HG02623 (cell line): Measurements from ENCODE around the gene RGCC.
A peak's percentile ranks its signal among the peaks of the same experiment; 100 is the strongest.
"Not testable (repeated sequence)": the region's sequence is repeated elsewhere in the genome, so short reads cannot be mapped to it uniquely, and the experiment has no call there.

Experiments used
- ATAC-seq: cut with Tn5 transposase; IDR thresholded peaks from one replicate; pipeline ENCODE4 v1.9.1; 2021; ENCODE audit warnings: moderate library complexity; ENCODE audit not compliant: unreplicated experiment

RGCC gene

DNA sequence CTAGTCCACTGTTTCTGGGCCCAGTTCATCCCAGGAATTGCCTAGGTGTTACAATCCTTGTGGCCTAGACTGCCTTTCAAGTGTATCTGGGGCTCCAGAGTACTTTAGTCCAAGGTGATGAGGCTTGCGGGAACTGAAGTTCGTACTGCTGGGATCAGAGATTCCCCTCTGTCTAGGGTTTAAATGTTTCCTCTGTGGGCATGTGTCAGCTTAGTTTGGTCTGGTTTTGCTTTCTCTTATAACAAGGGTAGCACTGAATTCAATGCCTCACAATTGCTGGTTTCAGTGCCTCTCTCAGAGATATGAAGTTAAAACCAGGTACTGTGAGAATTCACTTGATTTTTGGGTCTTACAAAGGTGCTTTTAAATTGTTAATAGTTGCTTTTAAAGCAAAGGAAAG, 30.8 kb downstream of the RGCC start:
- ATAC-seq: no peak

DNA sequence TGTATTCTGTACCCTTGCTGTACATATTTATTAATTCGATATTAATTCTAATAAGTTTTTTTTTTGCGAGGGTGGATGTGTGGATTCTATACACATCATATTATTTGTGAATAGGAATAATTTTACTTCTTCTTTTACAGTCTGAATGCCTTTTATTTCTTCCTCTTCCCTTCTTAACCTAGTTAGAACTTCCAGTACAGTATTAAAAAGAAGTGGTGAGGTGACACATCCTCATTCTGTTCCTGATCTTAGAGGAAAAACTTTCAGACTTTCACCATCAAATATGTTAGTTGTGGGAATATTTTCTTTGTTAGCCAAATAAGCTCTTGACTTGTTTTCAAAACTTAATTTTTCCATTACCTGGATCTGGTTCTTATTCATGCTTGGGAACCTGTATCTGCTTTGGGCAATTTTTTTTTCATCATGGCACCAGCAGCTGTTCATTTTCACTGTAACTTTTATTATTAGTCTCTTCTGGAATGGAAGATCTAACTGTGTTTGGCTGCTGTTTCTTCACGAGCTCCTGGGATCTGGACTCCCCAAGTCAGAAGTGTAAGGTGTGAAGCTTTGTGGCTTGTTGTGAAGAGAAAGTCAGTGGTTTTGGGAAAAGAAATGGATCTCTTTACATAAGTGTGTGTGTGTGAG, 33.1 kb downstream of the RGCC start:
- ATAC-seq: no peak

DNA sequence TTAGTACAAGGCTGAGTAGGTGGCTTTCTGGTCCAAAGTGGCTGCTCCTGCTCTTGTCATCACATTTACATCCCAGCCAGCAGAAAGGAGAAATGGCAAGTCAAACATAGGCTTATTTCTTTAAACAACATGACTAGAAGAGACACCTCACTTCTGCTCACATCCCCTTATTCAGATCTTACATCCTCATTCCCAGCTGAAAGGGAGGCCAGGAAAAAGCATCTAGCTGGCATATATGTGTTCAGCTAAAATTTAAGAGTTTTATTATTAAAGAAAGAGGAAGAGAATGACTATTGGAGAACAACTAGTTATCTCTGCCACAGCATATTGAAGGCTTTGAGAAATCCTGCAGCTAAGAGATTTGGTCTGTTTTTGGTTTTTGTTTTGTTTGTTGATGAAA, 34.1 kb downstream of the RGCC start:
- ATAC-seq: no peak

DNA sequence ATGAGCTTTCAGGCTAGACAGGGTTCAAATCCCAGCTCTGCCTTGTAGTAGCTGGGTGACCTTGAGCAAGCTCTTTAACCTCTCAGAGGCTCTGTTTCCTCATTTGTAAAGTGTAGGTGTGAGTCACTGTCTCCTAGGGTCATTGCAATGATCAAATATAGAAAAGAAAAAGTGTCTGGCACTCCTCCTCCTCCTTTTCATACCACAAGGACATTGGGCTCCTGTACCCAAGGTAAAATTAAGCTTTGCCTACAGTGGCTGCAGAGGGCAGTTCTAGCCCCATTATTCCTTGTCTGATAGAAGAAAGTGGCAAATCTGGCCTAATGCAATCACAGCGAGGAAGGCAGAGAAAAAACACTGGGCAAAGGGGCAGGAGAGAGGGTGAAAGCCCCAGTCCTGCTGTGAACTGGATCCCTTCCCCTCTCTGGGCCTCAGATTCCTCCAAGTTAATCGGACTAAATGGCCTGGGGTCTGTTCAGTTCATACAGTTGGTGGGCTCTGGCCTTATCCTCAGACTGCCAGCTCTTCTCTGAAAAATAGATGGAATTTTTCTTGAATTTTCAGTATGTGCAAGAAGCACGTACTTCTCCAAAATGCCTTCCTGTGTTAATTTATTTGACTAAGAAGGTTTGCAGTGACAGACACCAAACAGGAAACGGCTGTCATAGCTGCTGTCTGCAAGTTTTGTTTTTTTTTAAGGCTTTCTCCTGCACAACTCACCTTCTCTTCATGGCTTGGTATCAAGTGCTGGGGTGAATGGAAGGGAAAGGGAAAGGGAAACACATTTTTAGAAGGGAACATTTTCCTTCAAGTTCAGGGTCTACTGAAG, 35.3 kb downstream of the RGCC start:
- ATAC-seq: peak; percentile 45

DNA sequence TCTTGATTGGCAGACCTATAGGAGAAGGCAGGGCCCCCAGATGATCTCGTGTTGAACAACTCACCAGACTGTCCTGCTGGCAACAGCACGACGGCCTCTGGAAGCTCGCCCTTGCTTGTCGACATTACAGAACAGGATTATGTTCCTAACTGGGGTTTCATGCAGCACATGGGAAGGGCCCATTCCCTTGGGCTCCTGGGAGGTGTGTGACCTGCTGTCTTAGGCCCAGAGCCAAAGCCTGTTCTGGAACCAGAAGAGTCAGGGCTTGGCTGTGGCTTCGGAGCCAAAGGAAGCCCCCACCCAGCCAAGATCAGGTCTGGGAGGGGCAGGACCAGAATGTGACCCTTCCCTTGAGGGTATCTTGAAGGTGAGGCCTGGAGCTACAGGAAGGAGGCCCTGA, 36.9 kb downstream of the RGCC start:
- no peak for ATAC-seq

DNA sequence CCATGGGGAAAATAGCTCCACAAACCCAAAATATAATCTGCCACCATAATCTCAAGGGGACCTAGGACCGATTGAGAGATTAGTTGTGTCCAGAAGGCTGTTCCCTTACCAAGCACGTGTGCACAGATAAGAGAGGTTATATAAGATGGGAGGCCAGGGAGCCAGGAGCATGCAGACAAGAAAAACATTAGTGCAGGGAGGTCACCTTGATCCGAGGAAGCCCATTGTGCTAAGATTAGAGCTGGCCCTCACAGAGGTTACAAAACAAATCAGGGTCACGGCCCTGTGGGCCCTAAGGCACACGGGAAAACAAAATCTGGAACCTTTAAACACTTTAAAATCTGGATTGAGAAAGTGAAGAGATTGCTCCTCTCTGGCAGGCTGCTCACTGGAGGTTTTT, 37.7 kb downstream of the RGCC start:
- no peak for ATAC-seq

DNA sequence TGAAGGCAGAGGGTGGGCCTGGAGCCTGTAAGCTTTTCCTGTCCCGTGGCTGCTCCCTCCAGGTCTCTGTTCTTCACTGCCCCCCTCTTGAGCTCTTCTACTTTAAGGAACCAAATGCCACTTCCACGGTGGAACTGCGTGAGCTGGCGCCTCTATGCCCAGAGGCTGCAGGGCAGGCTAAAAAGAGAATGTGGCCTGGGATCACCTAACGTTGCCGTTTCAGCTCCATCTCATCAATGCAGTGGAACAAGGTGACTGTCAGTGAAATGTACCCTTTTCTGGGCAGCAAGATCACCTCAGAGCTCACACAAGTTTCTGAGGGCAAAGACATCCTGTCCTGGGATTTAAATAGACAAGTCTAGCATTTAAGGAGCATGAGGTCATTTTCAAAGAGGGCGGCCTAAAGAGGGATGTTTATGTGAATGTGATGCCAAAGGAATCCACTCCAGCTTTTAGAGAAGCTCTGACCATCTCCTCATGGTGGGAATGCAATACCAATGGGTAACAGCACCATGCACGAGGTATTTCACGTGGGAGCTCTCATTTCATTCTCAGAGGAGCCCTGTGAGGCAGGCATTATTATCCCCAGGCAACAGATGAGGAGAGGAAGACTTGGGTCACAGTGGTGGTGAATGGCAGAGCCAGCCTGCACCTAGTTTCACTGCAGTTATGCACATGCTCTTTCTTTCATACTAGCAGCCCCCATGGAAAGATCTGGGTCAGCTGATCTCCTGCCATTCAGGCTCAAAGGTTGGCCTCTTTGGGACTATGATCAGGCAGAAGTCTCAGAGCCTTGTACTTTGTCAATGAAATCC, 39.3 kb downstream of the RGCC start:
- no peak for ATAC-seq

DNA sequence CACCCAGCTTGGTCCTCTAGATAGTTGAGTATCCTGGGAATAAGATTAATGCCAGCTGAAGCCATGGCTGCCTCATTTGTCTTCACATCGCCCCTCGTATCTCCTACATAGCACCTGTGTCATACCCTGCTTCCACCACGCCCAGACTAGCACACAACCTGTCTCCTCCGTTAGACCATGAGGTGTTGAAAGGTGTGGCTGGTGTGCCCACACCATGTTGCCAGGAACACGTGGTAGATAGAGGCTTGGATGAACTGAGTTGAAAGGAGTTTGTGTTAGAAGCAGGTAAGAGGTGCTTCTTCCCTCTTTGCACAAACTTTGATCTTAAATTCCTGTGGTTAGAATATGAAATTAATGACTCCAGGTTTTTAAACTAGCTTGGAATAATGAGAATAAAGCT, 40.1 kb downstream of the RGCC start:
- no peak for ATAC-seq

DNA sequence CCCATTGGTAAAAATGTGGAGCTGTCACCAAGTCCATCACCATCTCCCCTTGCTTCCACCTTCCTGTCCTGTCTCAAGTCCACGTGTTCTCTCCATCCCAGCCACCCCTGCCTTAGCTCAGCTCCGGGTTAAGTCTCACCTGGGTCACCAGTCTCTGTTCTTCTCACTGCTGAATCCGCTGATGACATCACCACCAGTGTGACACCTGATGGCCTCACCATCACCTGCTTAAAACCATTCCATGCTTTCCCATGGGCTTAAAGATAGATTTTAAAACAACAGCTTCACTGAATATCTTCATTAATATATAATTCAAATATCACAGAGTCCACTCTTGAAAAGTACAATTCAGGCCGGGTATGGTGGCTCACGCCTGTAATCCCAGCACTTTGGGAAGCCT, 42.1 kb downstream of the RGCC start:
- ATAC-seq: no peak

DNA sequence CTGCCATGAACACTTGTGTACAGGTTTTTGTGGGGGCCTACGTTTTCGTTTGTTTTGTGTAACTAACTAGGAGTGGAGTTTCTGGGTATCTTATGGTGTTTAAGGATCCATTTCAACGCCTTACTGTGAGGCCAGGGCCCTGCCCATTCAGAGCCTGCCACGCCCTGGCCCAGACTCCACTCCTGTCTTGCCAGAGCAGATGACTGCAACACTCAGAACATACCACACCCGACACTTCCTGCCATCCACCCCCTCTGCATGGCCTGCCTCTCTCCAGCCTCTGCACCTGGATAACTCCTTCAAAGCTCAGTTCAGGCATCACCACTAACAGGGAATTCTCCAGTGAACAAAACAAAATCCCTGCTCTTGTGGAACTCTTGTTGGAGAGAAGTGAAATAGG, 43.2 kb downstream of the RGCC start:
- ATAC-seq: no peak

DNA sequence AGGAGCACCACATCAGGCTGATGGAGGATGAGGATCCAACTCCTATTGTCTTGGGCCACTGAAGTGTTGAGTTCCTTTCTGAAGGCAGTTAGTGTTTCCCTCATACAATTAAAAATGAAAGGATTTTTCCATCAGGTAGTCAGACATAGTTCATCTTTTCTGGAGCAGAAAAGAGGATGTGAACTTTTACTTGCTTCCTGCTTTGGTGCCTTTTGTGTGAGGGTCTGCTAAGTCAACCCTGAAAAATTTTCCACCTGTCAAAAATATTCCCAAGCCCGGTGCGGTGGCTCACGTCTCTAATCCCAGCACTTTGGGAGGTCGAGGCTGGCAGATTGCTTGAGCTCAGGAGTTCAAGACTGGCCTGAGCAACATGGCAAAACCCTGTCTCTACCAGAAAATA, 43.9 kb downstream of the RGCC start:
- ATAC-seq: no peak

DNA sequence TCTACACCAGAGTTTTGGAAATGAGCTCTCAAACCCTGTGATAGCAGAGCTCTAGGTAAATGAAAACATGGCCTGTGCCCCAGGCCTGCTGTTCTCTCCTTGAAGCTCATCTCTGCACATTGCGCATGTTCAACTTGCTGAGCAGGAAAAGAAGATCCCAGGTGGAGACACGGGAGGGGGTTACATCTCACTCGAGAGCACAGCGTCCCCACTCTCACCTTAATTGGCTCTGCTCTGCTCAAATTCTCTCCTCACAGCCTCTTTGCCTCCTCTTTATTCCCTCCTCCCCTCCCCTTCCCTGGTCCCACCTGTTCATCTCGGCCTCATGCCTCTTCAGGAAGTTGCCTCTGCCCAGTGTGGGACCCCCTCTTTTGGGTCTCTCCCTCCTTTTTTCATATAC, 44.7 kb downstream of the RGCC start:
- no peak for ATAC-seq

DNA sequence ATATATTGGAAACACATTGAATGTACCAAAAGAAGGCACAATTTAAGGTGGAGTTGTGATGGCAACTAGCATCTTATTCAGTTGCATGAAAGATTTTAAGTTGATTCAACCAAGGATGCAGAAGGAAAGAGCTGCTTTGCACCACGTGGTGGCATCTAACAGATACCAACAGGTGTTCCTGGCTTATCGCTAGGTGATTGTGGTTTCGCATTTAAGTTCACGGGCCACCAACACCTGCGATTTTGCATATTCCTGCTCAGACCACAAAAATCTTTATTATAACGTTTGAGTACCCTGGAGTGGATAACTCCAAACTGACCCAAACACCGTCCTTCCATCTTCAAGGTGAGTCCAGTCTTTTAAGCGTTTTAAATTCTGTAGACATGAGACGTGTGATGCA, 45.3 kb downstream of the RGCC start:
- ATAC-seq: peak; percentile 80

DNA sequence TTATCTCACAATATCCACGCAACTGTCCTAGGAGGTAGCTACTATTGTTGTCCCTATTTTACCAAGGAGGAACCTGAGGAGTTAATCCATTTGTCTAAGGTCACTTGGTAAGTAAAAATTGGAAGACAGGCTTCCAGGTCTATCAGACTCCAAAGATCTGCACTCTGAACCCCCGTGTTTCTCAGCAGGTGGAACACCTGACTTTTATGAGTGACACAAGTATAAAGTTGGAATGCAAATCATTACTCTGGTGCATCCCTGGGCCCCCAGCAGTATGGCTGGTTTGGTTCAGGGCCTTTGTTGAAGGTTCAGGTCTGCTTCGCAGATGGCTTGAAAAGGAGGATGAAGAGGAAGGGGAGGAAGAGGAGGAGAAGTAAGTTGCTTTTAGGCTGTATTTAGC, 46.0 kb downstream of the RGCC start:
- ATAC-seq: no peak

DNA sequence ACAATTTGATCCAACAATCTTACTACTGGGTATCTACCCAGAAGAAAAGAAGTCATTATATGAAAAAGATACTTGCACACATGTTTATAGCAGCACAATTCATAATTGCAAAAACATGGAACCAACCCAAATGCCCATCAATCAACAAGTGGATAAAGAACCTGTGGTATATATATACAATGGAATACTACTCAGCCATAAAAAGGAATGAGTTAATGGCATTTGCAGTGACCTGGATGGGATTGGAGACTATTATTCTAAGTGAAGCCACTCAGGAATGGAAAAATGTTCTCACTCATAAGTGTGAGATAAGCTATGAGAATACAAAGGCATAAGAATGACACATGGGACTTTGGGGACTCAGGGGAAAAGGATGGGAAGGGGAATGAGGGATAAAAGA, 47.3 kb downstream of the RGCC start:
- not testable (repeated sequence) for ATAC-seq

DNA sequence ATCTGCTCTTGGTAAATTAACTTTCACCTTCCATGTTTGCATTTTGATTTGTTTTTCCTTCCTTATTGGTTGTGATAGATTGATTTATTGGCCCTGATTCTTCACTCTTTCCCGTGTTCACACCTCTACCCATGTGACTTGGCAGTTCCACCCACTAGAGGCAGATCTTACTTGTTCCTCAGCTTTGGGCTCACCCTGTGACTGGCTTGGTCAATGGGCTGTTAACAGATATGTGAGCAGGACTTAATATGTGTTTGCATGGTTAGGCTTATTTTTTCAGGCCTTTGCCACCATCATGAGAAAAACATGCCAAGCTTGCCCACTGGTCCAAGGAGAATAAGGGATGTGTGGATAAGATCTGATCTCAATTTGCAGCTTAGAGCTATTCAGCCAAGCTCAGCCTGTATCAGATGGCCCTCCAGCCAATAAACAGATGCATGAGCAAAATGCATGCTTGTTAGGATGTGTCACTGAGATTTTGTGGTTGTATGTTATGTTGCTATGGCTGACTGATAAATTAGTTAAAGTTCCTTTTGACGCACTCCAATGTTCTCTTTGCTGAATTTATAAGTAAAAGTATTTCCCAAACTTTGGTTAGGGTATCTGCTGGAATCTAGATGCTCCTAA, 48.0 kb downstream of the RGCC start:
- ATAC-seq: no peak

DNA sequence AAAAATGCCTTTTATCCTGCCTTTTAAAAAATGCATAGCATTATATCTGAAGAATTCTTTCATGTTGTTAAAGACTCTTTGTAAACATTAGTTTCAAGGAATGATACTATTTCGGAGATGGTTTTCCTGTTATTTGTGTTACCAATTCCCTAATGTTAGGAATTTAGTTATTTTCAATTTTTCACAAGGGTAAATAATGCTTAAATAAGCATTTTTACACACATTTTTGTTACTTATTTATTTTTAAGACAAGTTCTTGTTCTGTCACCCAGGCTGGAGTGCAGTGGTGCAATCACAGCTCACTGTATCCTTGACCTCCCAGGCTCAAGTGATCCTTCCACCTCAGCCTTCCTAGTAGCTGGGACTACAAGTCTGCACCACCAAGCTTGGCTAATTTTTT, 49.0 kb downstream of the RGCC start:
- no peak for ATAC-seq

DNA sequence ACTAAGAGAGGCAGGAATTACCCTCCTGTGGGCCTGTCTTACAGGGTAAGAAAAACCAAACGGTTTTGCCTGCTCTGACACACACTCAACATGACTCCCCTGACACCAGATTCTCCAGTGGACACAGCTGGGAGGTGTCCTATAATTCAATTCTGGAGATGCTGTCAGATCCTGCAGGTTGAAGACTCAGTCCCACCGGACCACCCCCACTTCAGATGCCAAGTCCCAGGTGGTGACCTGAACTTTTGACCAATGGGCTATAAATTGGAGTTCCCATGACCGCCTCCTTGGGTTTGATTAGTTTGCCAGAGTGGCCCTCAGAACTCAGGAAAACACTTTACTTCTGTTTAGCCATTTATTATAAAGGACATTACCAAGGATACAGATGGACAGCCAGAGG, 52.6 kb downstream of the RGCC start:
- ATAC-seq: no peak

DNA sequence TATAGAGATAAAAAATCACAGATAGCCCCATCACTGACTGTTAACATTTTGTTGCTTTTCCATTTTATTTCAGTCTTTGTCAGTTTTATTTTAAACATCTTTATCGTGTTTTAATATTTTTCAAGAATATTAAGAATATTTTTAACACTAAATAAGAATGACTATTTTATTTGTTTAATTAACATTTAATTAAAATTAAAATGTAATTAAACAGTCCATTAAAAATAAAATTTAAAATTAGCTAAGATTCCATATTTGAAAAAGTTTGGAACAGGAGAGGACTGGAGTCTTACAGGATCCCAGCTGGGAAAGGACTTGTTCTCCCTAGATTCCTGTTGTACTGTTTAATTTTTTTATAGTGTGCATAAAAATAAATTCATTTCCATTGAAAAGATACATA, 54.5 kb downstream of the RGCC start:
- no peak for ATAC-seq

DNA sequence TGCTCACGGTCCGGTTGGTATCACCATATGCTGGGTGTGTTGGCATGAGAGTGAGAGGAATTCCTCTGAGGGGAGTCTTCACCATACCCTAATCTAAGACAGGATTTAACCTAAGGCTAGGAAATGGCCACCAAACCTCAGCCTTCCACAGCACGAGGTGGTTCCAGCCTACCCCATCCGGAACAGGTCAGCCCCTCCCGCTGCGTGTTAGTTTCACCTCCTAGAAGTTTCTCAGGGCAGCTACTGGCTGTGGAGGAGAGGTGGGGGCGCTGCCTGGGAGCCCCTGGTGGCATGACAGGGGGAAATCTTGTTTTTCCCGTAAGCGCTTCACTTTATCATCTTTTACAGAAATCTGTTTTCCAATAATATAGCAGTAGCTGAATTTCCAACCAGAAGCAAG, 55.1 kb downstream of the RGCC start:
- ATAC-seq: no peak

DNA sequence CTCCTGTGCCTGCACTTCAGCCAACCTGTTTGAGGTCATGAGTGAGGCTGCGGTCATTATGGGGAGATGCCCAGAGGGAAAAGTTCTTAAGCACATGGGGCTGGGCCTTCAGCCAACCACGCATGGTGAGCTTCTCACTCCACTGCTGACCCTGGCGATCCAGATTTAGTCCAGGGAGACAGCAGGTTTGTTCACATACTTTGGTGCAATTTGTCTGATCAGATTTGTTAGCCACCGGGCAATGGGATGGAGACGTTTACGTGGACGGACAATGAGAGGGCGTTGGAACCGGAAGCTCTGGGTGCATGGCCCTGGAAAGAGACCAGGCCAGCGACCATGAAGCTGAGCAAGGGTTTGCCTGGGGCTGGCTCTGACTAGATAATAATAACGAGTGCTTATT, 56.2 kb downstream of the RGCC start:
- no peak for ATAC-seq
